Measurements from ENCODE around the gene EXOC1L. TPM values are rescaled to one million over a fixed set of nuclear protein-coding genes. Genes with fewer than 3 reads are reported as not detected.

The EXOC1L gene
- polyA plus RNA-seq, 2 of the 4 experiments (the other 2 are of a cell fraction), result not detected

DNA sequence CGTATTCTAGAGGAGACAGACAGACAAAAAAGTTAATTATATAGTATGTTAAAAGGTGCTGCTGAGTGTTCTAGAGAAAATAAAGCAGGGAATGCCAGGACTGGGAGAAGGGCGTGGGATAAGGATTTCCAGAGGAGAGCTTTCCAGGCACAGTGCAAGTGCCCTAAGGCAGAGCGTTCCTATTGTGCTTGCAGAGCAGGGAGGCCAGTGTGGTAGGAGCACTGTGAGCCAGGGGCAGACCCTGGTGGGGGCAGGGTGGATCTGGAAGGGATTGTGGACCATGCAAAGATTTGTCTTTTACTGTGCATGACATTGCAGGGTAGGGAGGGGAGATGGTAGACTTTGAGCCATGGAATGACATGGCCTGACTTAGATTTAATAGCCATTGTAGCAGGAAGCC, 59.6 kb downstream of the EXOC1L start:
- CTCF ChIA-PET, result no interaction called here

DNA sequence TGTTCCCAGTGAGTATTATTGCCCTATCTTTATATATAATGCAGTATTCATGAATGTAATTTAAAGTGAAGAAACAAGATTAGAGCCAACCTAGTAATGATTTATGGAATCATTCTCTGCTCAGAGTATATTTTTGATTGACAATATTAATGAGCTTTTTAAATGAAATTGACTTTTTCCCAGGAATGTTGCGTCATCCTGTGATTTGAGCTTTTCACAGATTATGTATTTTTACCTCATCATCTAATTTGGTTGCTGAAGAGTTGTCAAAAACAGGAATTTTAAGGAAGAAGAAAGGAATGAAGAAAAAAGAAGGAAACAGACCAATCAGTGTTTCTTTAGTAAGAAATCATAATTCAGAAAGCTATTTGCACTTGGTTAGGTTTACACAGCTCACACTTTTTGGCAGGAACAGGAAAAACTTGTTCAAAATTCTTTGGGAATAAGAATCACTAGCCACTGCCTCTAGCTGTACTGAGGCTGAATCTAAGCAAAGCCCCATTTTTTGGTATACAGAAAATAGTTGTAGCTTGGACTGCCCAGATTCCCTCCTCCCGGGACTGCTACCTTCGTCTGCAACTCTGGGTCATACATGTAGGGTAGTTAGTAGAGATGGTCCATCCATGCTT, 61.2 kb downstream of the EXOC1L start:
- no peak for ATAC-seq
- POLR2A ChIA-PET, result no interaction called here
- no peak for FAIRE-seq
- Histone ChIP-seq H3K27ac (no peak overlapping the region), H3K4me3 (no peak overlapping the region), H3K9me3 (no peaks in the 10 kb centered on the region), H3K4me2 (no peak overlapping the region), H3K4me1 (no peaks in the 10 kb centered on the region)
- WGBS (ENCODE audit: missing lambda C conversion rate), result 95% methylated on average over 3 of the region's 3 CpGs
- DNase-seq (ENCODE audit: low read depth in 1 of 2, low spot score in 1 of 2), result no peak
- CTCF ChIA-PET, result no interaction called here
- no peak for TF ChIP-seq CBX2 (IDR thresholded peaks at IDR 0.05; ENCODE audit: borderline replicate concordance, low read depth)
- no peak for TF ChIP-seq SMC3 (IDR thresholded peaks at IDR 0.05)
- TF ChIP-seq CBX8 (IDR thresholded peaks at IDR 0.05), result no peak
- TF ChIP-seq PBX3 (IDR thresholded peaks at IDR 0.05), result no peak
- TF ChIP-seq, protein P1, sequence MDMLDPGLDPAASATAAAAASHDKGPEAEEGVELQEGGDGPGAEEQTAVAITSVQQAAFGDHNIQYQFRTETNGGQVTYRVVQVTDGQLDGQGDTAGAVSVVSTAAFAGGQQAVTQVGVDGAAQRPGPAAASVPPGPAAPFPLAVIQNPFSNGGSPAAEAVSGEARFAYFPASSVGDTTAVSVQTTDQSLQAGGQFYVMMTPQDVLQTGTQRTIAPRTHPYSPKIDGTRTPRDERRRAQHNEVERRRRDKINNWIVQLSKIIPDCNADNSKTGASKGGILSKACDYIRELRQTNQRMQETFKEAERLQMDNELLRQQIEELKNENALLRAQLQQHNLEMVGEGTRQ (IDR thresholded peaks at IDR 0.05), result no peak
- TF ChIP-seq RARB (CRISPR knock-in tag; IDR thresholded peaks at IDR 0.05), result no peak
- TF ChIP-seq, protein P2, sequence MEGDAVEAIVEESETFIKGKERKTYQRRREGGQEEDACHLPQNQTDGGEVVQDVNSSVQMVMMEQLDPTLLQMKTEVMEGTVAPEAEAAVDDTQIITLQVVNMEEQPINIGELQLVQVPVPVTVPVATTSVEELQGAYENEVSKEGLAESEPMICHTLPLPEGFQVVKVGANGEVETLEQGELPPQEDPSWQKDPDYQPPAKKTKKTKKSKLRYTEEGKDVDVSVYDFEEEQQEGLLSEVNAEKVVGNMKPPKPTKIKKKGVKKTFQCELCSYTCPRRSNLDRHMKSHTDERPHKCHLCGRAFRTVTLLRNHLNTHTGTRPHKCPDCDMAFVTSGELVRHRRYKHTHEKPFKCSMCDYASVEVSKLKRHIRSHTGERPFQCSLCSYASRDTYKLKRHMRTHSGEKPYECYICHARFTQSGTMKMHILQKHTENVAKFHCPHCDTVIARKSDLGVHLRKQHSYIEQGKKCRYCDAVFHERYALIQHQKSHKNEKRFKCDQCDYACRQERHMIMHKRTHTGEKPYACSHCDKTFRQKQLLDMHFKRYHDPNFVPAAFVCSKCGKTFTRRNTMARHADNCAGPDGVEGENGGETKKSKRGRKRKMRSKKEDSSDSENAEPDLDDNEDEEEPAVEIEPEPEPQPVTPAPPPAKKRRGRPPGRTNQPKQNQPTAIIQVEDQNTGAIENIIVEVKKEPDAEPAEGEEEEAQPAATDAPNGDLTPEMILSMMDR (IDR thresholded peaks at IDR 0.05), result no peak
- no peak for TF ChIP-seq GATA3 (IDR thresholded peaks at IDR 0.05; ENCODE audit: borderline replicate concordance)
- no peak for TF ChIP-seq RNF2 (IDR thresholded peaks at IDR 0.05; ENCODE audit: borderline replicate concordance, low read depth)
- no peak for TF ChIP-seq ZC3H11A (IDR thresholded peaks at IDR 0.05)
- no peak for TF ChIP-seq KDM1A (IDR thresholded peaks at IDR 0.05; ENCODE audit: low read depth)
- no peak for TF ChIP-seq BHLHE40 (IDR thresholded peaks at IDR 0.05; ENCODE audit: low read depth, low read length)
- no peak for TF ChIP-seq FOSL2 (IDR thresholded peaks at IDR 0.05)
- no peak for TF ChIP-seq FOSL2 (CRISPR knock-in tag; IDR thresholded peaks at IDR 0.05)
- TF ChIP-seq, protein P3, sequence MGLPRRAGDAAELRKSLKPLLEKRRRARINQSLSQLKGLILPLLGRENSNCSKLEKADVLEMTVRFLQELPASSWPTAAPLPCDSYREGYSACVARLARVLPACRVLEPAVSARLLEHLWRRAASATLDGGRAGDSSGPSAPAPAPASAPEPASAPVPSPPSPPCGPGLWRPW (IDR thresholded peaks at IDR 0.05), result no peak
- TF ChIP-seq POLR2A (IDR thresholded peaks at IDR 0.05; ENCODE audit: low read length), result no peak
- TF ChIP-seq HEYL (CRISPR knock-in tag; IDR thresholded peaks at IDR 0.05), result no peak

More for the DNA sequence above, 59.6 kb downstream of the EXOC1L start:
- H3K4me1 ChIP-seq, result no peaks in the 10 kb centered on the region
- TF ChIP-seq MYC (IDR thresholded peaks at IDR 0.05; ENCODE audit: borderline replicate concordance, low read length) (no peak), KDM5A (IDR thresholded peaks at IDR 0.05) (no peak)
- DNase-seq (ENCODE audit: low read depth in 1 of 2, low spot score in 1 of 2) (no peak), ATAC-seq (no peak), FAIRE-seq (no peak)
- H3K27ac ChIP-seq, result no peak overlapping the region
- H3K4me2 ChIP-seq, result no peak overlapping the region
- no peaks in the 10 kb centered on the region for H3K9me3 ChIP-seq
- WGBS (ENCODE audit: missing lambda C conversion rate), result 89% methylated on average over 3 of the region's 3 CpGs
- no peak overlapping the region for H3K4me3 ChIP-seq
- POLR2A ChIA-PET, result no interaction called here

DNA sequence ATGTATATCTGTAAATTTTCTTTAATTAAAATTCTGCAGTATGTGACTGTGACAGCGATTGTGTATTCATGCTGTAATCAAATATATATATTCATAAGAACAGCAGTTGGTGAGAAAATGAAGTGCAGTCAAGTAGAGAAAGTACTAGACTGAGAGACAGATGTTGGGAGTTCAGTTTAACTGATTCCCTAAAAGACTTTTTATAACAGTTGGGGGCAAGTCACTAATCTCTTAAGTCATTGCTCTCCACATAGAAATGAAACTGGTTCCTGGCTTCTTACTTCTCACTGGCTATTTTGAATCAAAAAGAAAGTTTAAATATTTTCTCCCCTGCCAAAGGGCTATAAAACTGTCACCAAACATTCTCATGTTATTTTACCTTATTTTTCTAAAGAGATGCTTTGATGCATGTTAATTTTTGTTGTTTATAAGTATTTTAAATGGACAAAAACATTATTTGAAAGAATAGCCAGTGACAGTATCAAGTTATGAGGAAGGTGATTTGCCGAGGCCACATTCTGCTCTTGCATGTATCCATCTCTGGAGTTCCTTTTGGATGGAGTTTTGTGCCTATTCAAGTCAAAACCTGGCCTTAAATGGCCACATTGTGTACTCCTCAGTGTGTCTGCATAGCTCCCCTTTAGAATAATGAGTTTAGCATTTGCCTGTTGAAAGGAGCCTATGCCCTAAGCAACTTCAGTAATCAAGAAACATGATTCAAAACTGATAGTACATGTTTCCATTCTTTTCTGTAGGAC, 64.7 kb downstream of the EXOC1L start:
- CTCF ChIA-PET, result no interaction called here
- TF ChIP-seq ZFP36 (IDR thresholded peaks at IDR 0.05; ENCODE audit: borderline replicate concordance, partially characterized antibody), result no peak
- no peak for TF ChIP-seq EHF (CRISPR knock-in tag; IDR thresholded peaks at IDR 0.05)
- TF ChIP-seq KDM1A (IDR thresholded peaks at IDR 0.05; ENCODE audit: low read depth), result no peak
- no peak for TF ChIP-seq HOXA7 (CRISPR knock-in tag; IDR thresholded peaks at IDR 0.05)
- no peak for TF ChIP-seq JUN (IDR thresholded peaks at IDR 0.05)
- no peak for TF ChIP-seq ZNF302 (CRISPR knock-in tag; IDR thresholded peaks at IDR 0.05)
- TF ChIP-seq HOXB13 (CRISPR knock-in tag; IDR thresholded peaks at IDR 0.05; ENCODE audit: low read depth), result no peak
- no peak for TF ChIP-seq SMC3 (IDR thresholded peaks at IDR 0.05)
- TF ChIP-seq, protein P2 (IDR thresholded peaks at IDR 0.05), result no peak
- TF ChIP-seq POLR2A (IDR thresholded peaks at IDR 0.05; ENCODE audit: low read length), result no peak
- no peak for TF ChIP-seq NR3C1 (IDR thresholded peaks at IDR 0.05)
- TF ChIP-seq JUNB (IDR thresholded peaks at IDR 0.05), result no peak
- WGBS (ENCODE audit: missing lambda C conversion rate), result 78% methylated on average over 2 of the region's 2 CpGs
- Histone ChIP-seq H3K4me2 (no peak overlapping the region), H3K4me1 (no peaks in the 10 kb centered on the region), H3K4me3 (no peak overlapping the region), H3K9me3 (no peaks in the 10 kb centered on the region), H3K27ac (no peak overlapping the region)
- POLR2A ChIA-PET, result no interaction called here
- FAIRE-seq, result no peak
- no peak for ATAC-seq
- no peak for DNase-seq (ENCODE audit: low read depth in 1 of 2, low spot score in 1 of 2)

Data from A549 (cell line).